Keratinocyte (primary cell): ENCODE measurements around the gene TRPM1. TPM values are rescaled to one million over a fixed set of nuclear protein-coding genes. Genes with fewer than 3 reads are reported as not detected.

Experiments used
- DNase-seq: peaks from one replicate; pipeline ENCODE4 v3.0.0-alpha.2; 2011; ENCODE audit warnings: low read depth, missing footprints, low spot score
- FAIRE-seq: peaks from 2 replicates; lab custom pipeline; 2011; peaks lifted over from hg19 to GRCh38; lab: Jason Lieb, UNC
- H2AFZ ChIP-seq: 2 replicates; pipeline ENCODE4 v1.6.0; 2012; ENCODE audit warnings: low read length, control low read depth, inconsistent platforms; ENCODE audit not compliant: control insufficient read depth
- H3K27ac ChIP-seq: 2 replicates; pipeline ENCODE4 v1.5.1; 2011; ENCODE audit warnings: low read length; ENCODE audit not compliant: control insufficient read depth, insufficient read depth
- H3K27me3 ChIP-seq: 3 replicates; pipeline ENCODE4 v1.6.0; 2011; ENCODE audit warnings: low read length; ENCODE audit not compliant: control insufficient read depth, insufficient read depth; ENCODE audit errors: extremely low read depth
- H3K36me3 ChIP-seq, 2 experiments: 2 replicates in 1 of 2; 3 replicates in 1 of 2; pipeline ENCODE4 v1.5.1; 2011; ENCODE audit warnings: low read length in 2 of 2, mild to moderate bottlenecking in 1 of 2; ENCODE audit not compliant: control insufficient read depth in 2 of 2, insufficient read depth in 2 of 2; ENCODE audit errors: extremely low read depth in 1 of 2
- H3K4me1 ChIP-seq: 3 replicates; pipeline ENCODE4 v1.5.1; 2011; ENCODE audit warnings: low read length; ENCODE audit not compliant: control insufficient read depth, insufficient read depth; ENCODE audit errors: extremely low read depth
- H3K4me2 ChIP-seq: 3 replicates; pipeline ENCODE4 v1.6.0; 2011; ENCODE audit warnings: low read depth, low read length; ENCODE audit not compliant: control insufficient read depth, insufficient read depth; ENCODE audit errors: extremely low read depth
- H3K4me3 ChIP-seq, 3 experiments: fragments of 200-600 bp in 1 of 3; sonication (generic) in 1 of 3; 2 replicates in 2 of 3; 3 replicates in 1 of 3; pipeline ENCODE4 v1.5.1; 2011 to 2016; ENCODE audit warnings: low read length in 3 of 3, mild to moderate bottlenecking in 3 of 3, control low read depth in 2 of 3, inconsistent platforms in 1 of 3, low read depth in 1 of 3, mixed read lengths in 1 of 3, mixed run types in 1 of 3, moderate library complexity in 1 of 3; ENCODE audit not compliant: control insufficient read depth in 2 of 3, insufficient read depth in 2 of 3; ENCODE audit errors: extremely low read depth in 1 of 3
- H3K79me2 ChIP-seq: 2 replicates; pipeline ENCODE4 v1.6.0; 2012; ENCODE audit warnings: low read length; ENCODE audit not compliant: control insufficient read depth, insufficient read depth
- H3K9ac ChIP-seq: 3 replicates; pipeline ENCODE4 v1.6.0; 2011; ENCODE audit warnings: low read length; ENCODE audit not compliant: control insufficient read depth, insufficient read depth; ENCODE audit errors: extremely low read depth
- H3K9me1 ChIP-seq: 3 replicates; pipeline ENCODE4 v1.6.0; 2011; ENCODE audit warnings: low read length; ENCODE audit not compliant: control insufficient read depth, insufficient read depth; ENCODE audit errors: extremely low read depth
- H3K9me3 ChIP-seq: 2 replicates; pipeline ENCODE4 v1.5.1; 2012; ENCODE audit warnings: low read depth, low read length; ENCODE audit not compliant: control insufficient read depth
- H4K20me1 ChIP-seq: 3 replicates; pipeline ENCODE4 v1.6.0; 2011; ENCODE audit warnings: low read length; ENCODE audit not compliant: control insufficient read depth, insufficient read depth; ENCODE audit errors: extremely low read depth
- EZH2 ChIP-seq: IDR thresholded peaks from one replicate; pipeline ENCODE4 v1.6.1; 2012; ENCODE audit warnings: inconsistent platforms, mild to moderate bottlenecking, low read length, moderate library complexity
- dilution Hi-C: fragments of 300-500 bp; cut with MboI; formaldehyde crosslinking; loops from one replicate; pipeline ENCODE4 v1.7.0; 2020; ENCODE audit warnings: low sequenced_read_pairs; ENCODE audit not compliant: extremely low pct_ligation_motif_present
- polyA plus RNA-seq, 5 experiments: library from polyadenylated mRNA; depleted of rRNA in 3 of 5; stranded (reverse) in 3 of 5; stranded (forward) in 1 of 5; unstranded in 1 of 5; fragments of >200 nt; gene quantifications; 1 replicate in 1 of 5; 2 replicates in 3 of 5; 3 replicates in 1 of 5; pipeline versions ENCODE4 v1.2.1 to v1.2.3, GENCODE V29; 2011 to 2012; ENCODE audit warnings: missing spikeins in 2 of 5, low read depth in 1 of 5, low replicate concordance in 1 of 5
- TF ChIP-seq, protein P1 (sequence below), 3 experiments: IDR thresholded peaks in 1 of 3; conservative IDR thresholded peaks in 1 of 3; optimal IDR thresholded peaks in 1 of 3; 2 replicates in 2 of 3; 3 replicates in 1 of 3; pipeline versions ENCODE3 to v1.5.1; 2011; ENCODE audit warnings: low read length in 3 of 3, mild to moderate bottlenecking in 3 of 3, moderate library complexity in 2 of 3, control low read depth in 1 of 3, inconsistent platforms in 1 of 3; ENCODE audit not compliant: insufficient read depth in 2 of 3; ENCODE audit errors: extremely low read depth in 1 of 3

TRPM1 gene
- polyA plus RNA-seq, 1 donor (not counting 4 experiments of a cell fraction or from before 2014, with no cell fraction given): 0.17 TPM

DNA sequence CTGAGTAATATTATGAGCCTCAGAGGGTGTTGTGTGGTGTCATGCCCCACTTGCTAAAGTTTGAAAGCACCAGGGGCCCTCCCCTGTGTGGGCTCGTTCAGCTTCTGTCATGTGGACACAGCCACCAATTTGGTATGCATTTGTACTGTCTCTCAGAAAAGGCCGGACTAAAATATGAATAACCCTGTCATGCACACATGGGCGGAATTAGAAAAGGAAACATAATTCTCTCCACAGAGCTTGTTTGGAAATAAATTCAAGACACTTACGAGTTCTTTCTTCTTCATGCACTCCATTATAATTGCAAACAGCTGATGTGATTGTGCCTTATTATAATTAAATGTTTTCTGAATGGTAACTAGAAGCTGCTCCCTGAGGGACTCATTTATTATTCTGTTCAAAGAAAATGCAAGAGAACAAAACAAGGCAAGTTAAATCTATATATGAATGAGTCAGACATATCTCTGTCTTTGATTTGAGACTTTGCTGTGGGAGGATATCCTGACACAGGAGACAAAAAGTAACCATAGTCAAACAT is 39.1 kb downstream of the TRPM1 start:
- peaks cover 3% of the 10 kb centered on the region for H3K4me1 ChIP-seq
- H3K27me3 ChIP-seq: no peaks in the 10 kb centered on the region
- no peaks in the 10 kb centered on the region for H3K9me3 ChIP-seq
- FAIRE-seq (no peak), DNase-seq (no peak)
- no peak overlapping the region for H2AFZ ChIP-seq
- H3K79me2 ChIP-seq: no peaks in the 10 kb centered on the region
- no peaks in the 10 kb centered on the region for H3K9me1 ChIP-seq
- H4K20me1 ChIP-seq: no peaks in the 10 kb centered on the region
- H3K27ac ChIP-seq: no peak overlapping the region
- TF ChIP-seq EZH2: no peak
- TF ChIP-seq, protein P1, sequence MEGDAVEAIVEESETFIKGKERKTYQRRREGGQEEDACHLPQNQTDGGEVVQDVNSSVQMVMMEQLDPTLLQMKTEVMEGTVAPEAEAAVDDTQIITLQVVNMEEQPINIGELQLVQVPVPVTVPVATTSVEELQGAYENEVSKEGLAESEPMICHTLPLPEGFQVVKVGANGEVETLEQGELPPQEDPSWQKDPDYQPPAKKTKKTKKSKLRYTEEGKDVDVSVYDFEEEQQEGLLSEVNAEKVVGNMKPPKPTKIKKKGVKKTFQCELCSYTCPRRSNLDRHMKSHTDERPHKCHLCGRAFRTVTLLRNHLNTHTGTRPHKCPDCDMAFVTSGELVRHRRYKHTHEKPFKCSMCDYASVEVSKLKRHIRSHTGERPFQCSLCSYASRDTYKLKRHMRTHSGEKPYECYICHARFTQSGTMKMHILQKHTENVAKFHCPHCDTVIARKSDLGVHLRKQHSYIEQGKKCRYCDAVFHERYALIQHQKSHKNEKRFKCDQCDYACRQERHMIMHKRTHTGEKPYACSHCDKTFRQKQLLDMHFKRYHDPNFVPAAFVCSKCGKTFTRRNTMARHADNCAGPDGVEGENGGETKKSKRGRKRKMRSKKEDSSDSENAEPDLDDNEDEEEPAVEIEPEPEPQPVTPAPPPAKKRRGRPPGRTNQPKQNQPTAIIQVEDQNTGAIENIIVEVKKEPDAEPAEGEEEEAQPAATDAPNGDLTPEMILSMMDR (optimal IDR thresholded peaks at IDR 0.05 in 1 of 3, IDR thresholded peaks at IDR 0.05 in 1 of 3, conservative IDR thresholded peaks at IDR 0.05 in 1 of 3; ENCODE audit: extremely low read depth in 1 of 3, insufficient read depth in 2 of 3, low read length in 3 of 3): no peak
- dilution Hi-C loops: no loop called here
- no peak overlapping the region for H3K9ac ChIP-seq
- H3K4me2 ChIP-seq: no peak overlapping the region
- H3K36me3 ChIP-seq: no peaks in the 10 kb centered on the region
- H3K4me3 ChIP-seq: no peak overlapping the region

DNA sequence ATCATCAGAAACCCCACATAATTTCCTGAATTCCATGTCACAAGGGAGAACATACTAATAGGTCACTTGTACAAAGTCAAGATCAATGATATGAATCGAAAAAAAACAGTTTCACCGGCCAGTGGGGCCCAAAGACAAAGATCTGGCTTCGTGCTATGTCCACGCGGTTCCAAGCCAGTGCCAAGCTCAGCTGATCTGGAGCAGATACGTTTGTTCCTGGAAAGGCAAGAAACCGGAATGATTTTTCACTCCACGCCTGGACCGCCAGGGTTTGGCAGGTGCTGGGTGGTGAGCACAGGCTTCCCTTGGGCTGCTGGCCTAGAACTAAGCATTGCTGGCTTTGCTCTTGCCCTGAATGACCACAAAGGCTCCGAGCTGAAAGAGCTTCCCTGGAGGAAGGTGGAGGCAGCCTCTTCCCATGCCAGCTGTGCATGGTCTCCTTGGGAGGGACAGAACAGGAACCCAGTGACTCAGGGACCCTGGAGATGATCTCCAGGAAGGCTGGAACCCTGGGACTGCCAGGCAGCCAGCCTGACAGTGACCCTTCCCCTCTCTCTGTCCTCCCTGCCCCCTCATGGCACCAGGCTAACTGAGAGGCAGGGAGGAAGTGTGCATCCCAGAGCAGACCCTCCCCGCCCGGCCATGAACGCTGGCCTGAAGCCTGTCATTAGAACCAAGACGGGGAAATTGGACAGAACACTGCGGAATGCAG is 40.9 kb downstream of the TRPM1 start:
- Histone ChIP-seq H2AFZ (no peak overlapping the region), H3K9me1 (no peaks in the 10 kb centered on the region), H3K79me2 (no peaks in the 10 kb centered on the region), H3K4me2 (no peak overlapping the region), H3K9ac (no peak overlapping the region), H3K4me1 (no peaks in the 10 kb centered on the region), H3K4me3 (no peak overlapping the region), H3K36me3 (no peaks in the 10 kb centered on the region), H3K9me3 (no peaks in the 10 kb centered on the region), H3K27ac (no peak overlapping the region), H4K20me1 (no peaks in the 10 kb centered on the region), H3K27me3 (no peaks in the 10 kb centered on the region)
- no peak for FAIRE-seq
- dilution Hi-C loops: no loop called here
- TF ChIP-seq EZH2: no peak
- no peak for DNase-seq
